A549 (cell line): Measurements from ENCODE around the gene DYNLT2. TPM values are rescaled to one million over a fixed set of nuclear protein-coding genes. Genes with fewer than 3 reads are reported as not detected.

Experiments used
- ATAC-seq, 2 experiments: fragments of 200-7000 bp in 1 of 2; fragments of >200 bp in 1 of 2; cut with Nextera tagmentation in 1 of 2; cut with Tn5 transposase in 1 of 2; 3 replicates each; pipeline versions ENCODE4 v1.8.0 to v1.9.1; 2018 to 2020; ENCODE audit warnings: mild to moderate bottlenecking in 1 of 2, moderate library complexity in 1 of 2
- CTCF ChIA-PET: fragments of 300-600 bp; sonication (Branson Sonifier 250); formaldehyde crosslinking; extraction: SDS; loops from one replicate; lab custom pipeline; 2021; ENCODE audit warnings: antibody characterized with exemption, inconsistent platforms; lab: Yijun Ruan, JAX
- POLR2A ChIA-PET: fragments of 350-600 bp; formaldehyde crosslinking; extraction: SDS; loops from one replicate; lab custom pipeline; 2021; ENCODE audit warnings: antibody characterized with exemption, inconsistent platforms; lab: Yijun Ruan, JAX
- DNase-seq, 2 experiments: peaks; one replicate each; pipeline versions ENCODE4 v3.0.0 to v3.0.0-alpha.2; 2011 to 2016; ENCODE audit warnings: low read depth in 1 of 2, low spot score in 1 of 2
- FAIRE-seq: peaks from 2 replicates; lab custom pipeline; 2011; peaks lifted over from hg19 to GRCh38; lab: Jason Lieb, UNC
- H3K27ac ChIP-seq, 2 experiments: fragments of >200 bp; sonication (Bioruptor Twin); formaldehyde crosslinking; 3 replicates each; pipeline ENCODE4 v1.5.1; 2016 to 2017
- H3K4me1 ChIP-seq: fragments of >200 bp; sonication (Bioruptor Twin); formaldehyde crosslinking; 3 replicates; pipeline ENCODE4 v1.6.1; 2016
- H3K4me2 ChIP-seq: fragments of >200 bp; sonication (Bioruptor Twin); formaldehyde crosslinking; 3 replicates; pipeline ENCODE4 v1.6.1; 2016
- H3K4me3 ChIP-seq: fragments of >200 bp; sonication (Bioruptor Twin); formaldehyde crosslinking; 3 replicates; pipeline ENCODE4 v1.5.1; 2016
- H3K9me3 ChIP-seq: fragments of >200 bp; sonication (Bioruptor Twin); formaldehyde crosslinking; 3 replicates; pipeline ENCODE4 v1.6.1; 2016
- CBX2 ChIP-seq: fragments of 200-600 bp; sonication (generic); IDR thresholded peaks from 2 replicates; pipeline ENCODE4 v1.6.1; 2016; ENCODE audit warnings: low read depth, mild to moderate bottlenecking, borderline replicate concordance
- CHD2 ChIP-seq: fragments of 150-350 bp; IDR thresholded peaks from 2 replicates; pipeline ENCODE4 v1.6.1; 2014; ENCODE audit warnings: low read length; ENCODE audit not compliant: partially characterized antibody
- CHD4 ChIP-seq: fragments of 200-600 bp; sonication (generic); IDR thresholded peaks from 2 replicates; pipeline ENCODE4 v1.6.1; 2016; ENCODE audit warnings: antibody characterized with exemption, mild to moderate bottlenecking, borderline replicate concordance
- FOSL2 ChIP-seq, 2 experiments: fragments of 450-650 bp in 1 of 2; fragments of >200 bp in 1 of 2; sonication (Bioruptor Twin) in 1 of 2; formaldehyde crosslinking; IDR thresholded peaks; 2 replicates each; pipeline versions ENCODE4 v1.5.0 to v1.6.1; 2016 to 2020; ENCODE audit warnings: mild to moderate bottlenecking in 1 of 2, moderate library complexity in 1 of 2
- HDAC2 ChIP-seq: fragments of 200-600 bp; sonication (generic); IDR thresholded peaks from 2 replicates; pipeline ENCODE4 v1.6.1; 2016
- HEYL ChIP-seq: fragments of 250-450 bp; sonication (Bioruptor Pico); IDR thresholded peaks from 2 replicates; pipeline ENCODE4 v1.8.0; 2021; ENCODE audit warnings: mild to moderate bottlenecking, moderate library complexity
- JUN ChIP-seq, 2 experiments: fragments of >200 bp; sonication (Bioruptor Twin); formaldehyde crosslinking; IDR thresholded peaks; 2 replicates in 1 of 2; 3 replicates in 1 of 2; pipeline ENCODE4 v1.6.1; 2016 to 2017
- MYC ChIP-seq: IDR thresholded peaks from 2 replicates; pipeline ENCODE4 v1.6.1; 2012; ENCODE audit warnings: mild to moderate bottlenecking, inconsistent platforms, low read length, improper control_type of control experiment, borderline replicate concordance
- NPAS2 ChIP-seq: fragments of 250-450 bp; sonication (Bioruptor Pico); IDR thresholded peaks from 2 replicates; pipeline ENCODE4 v1.8.0; 2022; ENCODE audit warnings: mild to moderate bottlenecking, moderate library complexity, borderline replicate concordance
- NR3C1 ChIP-seq: fragments of >200 bp; sonication (Bioruptor Twin); formaldehyde crosslinking; IDR thresholded peaks from 3 replicates; pipeline ENCODE4 v1.6.1; 2017
- RARB ChIP-seq: fragments of 250-450 bp; sonication (Bioruptor Pico); IDR thresholded peaks from 2 replicates; pipeline ENCODE4 v1.8.0; 2021; ENCODE audit warnings: mild to moderate bottlenecking, moderate library complexity
- RCOR1 ChIP-seq: fragments of 150-350 bp; IDR thresholded peaks from 2 replicates; pipeline ENCODE4 v1.6.1; 2014; ENCODE audit warnings: antibody characterized with exemption, low read length, low read depth
- RFX5 ChIP-seq: fragments of 450-650 bp; IDR thresholded peaks from 2 replicates; pipeline ENCODE4 v1.7.1; 2014; ENCODE audit warnings: antibody characterized with exemption, mild to moderate bottlenecking, moderate library complexity
- RNF2 ChIP-seq: fragments of 200-600 bp; sonication (generic); IDR thresholded peaks from 2 replicates; pipeline ENCODE4 v1.6.1; 2016; ENCODE audit warnings: low read depth, mild to moderate bottlenecking, antibody characterized with exemption, moderate library complexity, borderline replicate concordance
- SMC3 ChIP-seq: fragments of >200 bp; sonication (Bioruptor Twin); formaldehyde crosslinking; IDR thresholded peaks from 3 replicates; pipeline ENCODE4 v1.6.1; 2018; ENCODE audit warnings: inconsistent platforms
- SREBF2 ChIP-seq: fragments of 450-650 bp; IDR thresholded peaks from 2 replicates; pipeline ENCODE4 v1.6.1; 2014; ENCODE audit warnings: mild to moderate bottlenecking, moderate library complexity
- TP53 ChIP-seq: fragments of 250-450 bp; sonication (Bioruptor Pico); IDR thresholded peaks from 2 replicates; pipeline ENCODE4 v1.5.0; 2021; ENCODE audit warnings: mild to moderate bottlenecking, moderate library complexity
- ZFP36 ChIP-seq: fragments of 450-650 bp; IDR thresholded peaks from 2 replicates; pipeline ENCODE4 v1.6.1; 2014; ENCODE audit warnings: borderline replicate concordance; ENCODE audit not compliant: partially characterized antibody
- ZSCAN20 ChIP-seq: fragments of 250-450 bp; sonication (Bioruptor Pico); IDR thresholded peaks from 2 replicates; pipeline ENCODE4 v1.8.0; 2022; ENCODE audit warnings: mild to moderate bottlenecking, moderate library complexity
- WGBS: methylation state at CpG from one replicate; pipeline ENCODE4 v1.1.6; 2017; ENCODE audit errors: missing lambda C conversion rate; 5-methylcytosine and 5-hydroxymethylcytosine counted together
- polyA plus RNA-seq, 4 experiments: library from polyadenylated mRNA; depleted of rRNA in 3 of 4; stranded (reverse); fragments of >200 nt; fragmentation: RNase III in 1 of 4; extraction: RNeasy Plus Mini Kit Qiagen cat#74134 plus additional on column Dnase treatment in 1 of 4; gene quantifications; 2 replicates in 3 of 4; 3 replicates in 1 of 4; pipeline ENCODE4 v1.2.3, GENCODE V29; 2011 to 2017
- TF ChIP-seq, protein P1 (sequence below): fragments of >200 bp; sonication (Bioruptor Twin); formaldehyde crosslinking; IDR thresholded peaks from 2 replicates; pipeline ENCODE4 v1.6.1; 2016
- TF ChIP-seq, protein P2 (sequence below): fragments of 250-450 bp; sonication (Bioruptor Pico); IDR thresholded peaks from 2 replicates; pipeline ENCODE4 v1.5.0; 2020; ENCODE audit warnings: low read depth, mild to moderate bottlenecking, moderate library complexity
- TF ChIP-seq, protein P3 (sequence below): IDR thresholded peaks from 2 replicates; pipeline ENCODE4 v1.6.1; 2012
- TF ChIP-seq, protein P4 (sequence below): IDR thresholded peaks from 2 replicates; pipeline ENCODE4 v1.6.1; 2012; ENCODE audit warnings: low read depth, borderline replicate concordance
- TF ChIP-seq, protein P5 (sequence below): fragments of >200 bp; sonication (Bioruptor Twin); formaldehyde crosslinking; IDR thresholded peaks from 3 replicates; pipeline ENCODE4 v1.5.1; 2016

DYNLT2 gene
- polyA plus RNA-seq, 2 of the 4 experiments (the other 2 are of a cell fraction), result 1.1 to 2.0 TPM

DNA sequence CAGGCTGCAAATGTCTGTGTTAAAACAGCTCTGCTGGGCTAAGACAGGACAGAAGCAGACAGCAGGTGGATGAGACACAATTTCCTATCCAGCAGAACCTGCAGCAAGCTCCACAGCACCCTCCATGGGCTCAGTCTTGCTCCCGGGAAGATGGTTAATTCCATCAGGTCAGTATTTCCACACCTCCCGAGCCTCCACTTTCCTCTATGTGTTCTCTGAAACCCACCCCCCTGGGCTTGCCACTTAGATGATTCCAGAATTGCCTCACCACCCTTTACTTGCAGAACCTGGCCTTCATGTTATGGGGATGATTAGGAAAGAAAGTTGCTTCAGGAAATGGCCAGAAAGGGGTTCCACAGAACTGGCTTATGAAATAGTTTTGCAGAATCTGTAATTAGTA is 43.8 kb upstream of the DYNLT2 start:
- CTCF ChIA-PET, result interaction anchor here (3.4 kb wide), 1 partner anchor 735 kb away, joined by 9 read pairs; no protein-coding TSS in a partner anchor
- TF ChIP-seq NR3C1, result no peak
- TF ChIP-seq HDAC2, result no peak
- no peak for TF ChIP-seq ZSCAN20 (CRISPR knock-in tag)
- TF ChIP-seq, protein P1, sequence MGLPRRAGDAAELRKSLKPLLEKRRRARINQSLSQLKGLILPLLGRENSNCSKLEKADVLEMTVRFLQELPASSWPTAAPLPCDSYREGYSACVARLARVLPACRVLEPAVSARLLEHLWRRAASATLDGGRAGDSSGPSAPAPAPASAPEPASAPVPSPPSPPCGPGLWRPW, result no peak
- TF ChIP-seq, protein P2, sequence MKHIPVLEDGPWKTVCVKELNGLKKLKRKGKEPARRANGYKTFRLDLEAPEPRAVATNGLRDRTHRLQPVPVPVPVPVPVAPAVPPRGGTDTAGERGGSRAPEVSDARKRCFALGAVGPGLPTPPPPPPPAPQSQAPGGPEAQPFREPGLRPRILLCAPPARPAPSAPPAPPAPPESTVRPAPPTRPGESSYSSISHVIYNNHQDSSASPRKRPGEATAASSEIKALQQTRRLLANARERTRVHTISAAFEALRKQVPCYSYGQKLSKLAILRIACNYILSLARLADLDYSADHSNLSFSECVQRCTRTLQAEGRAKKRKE (CRISPR knock-in tag), result no peak
- no peak for TF ChIP-seq NPAS2
- TF ChIP-seq MYC, result no peak
- TF ChIP-seq, protein P3, sequence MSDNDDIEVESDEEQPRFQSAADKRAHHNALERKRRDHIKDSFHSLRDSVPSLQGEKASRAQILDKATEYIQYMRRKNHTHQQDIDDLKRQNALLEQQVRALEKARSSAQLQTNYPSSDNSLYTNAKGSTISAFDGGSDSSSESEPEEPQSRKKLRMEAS, result no peak
- TF ChIP-seq, protein P4, sequence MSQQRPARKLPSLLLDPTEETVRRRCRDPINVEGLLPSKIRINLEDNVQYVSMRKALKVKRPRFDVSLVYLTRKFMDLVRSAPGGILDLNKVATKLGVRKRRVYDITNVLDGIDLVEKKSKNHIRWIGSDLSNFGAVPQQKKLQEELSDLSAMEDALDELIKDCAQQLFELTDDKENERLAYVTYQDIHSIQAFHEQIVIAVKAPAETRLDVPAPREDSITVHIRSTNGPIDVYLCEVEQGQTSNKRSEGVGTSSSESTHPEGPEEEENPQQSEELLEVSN, result no peak
- no peak for TF ChIP-seq RCOR1
- no peak for TF ChIP-seq TP53 (CRISPR knock-in tag)
- TF ChIP-seq CHD2, result no peak
- TF ChIP-seq, protein P5, sequence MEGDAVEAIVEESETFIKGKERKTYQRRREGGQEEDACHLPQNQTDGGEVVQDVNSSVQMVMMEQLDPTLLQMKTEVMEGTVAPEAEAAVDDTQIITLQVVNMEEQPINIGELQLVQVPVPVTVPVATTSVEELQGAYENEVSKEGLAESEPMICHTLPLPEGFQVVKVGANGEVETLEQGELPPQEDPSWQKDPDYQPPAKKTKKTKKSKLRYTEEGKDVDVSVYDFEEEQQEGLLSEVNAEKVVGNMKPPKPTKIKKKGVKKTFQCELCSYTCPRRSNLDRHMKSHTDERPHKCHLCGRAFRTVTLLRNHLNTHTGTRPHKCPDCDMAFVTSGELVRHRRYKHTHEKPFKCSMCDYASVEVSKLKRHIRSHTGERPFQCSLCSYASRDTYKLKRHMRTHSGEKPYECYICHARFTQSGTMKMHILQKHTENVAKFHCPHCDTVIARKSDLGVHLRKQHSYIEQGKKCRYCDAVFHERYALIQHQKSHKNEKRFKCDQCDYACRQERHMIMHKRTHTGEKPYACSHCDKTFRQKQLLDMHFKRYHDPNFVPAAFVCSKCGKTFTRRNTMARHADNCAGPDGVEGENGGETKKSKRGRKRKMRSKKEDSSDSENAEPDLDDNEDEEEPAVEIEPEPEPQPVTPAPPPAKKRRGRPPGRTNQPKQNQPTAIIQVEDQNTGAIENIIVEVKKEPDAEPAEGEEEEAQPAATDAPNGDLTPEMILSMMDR, result no peak
- no peak for TF ChIP-seq RARB
- TF ChIP-seq HEYL (CRISPR knock-in tag), result no peak
- TF ChIP-seq RFX5, result no peak
- no peak for TF ChIP-seq SMC3
- no peak for TF ChIP-seq ZFP36
- TF ChIP-seq, all 56 proteins: peak for 0
- no peak for FAIRE-seq
- ATAC-seq, result no peak
- Histone ChIP-seq H3K4me1 (peaks cover 14% of the 10 kb centered on the region), H3K27ac (no peak overlapping the region), H3K9me3 (no peaks in the 10 kb centered on the region), H3K4me2 (no peak overlapping the region), H3K4me3 (no peak overlapping the region)
- POLR2A ChIA-PET, result no interaction called here
- WGBS, result 44% methylated on average over 2 of the region's 2 CpGs
- no peak for DNase-seq

DNA sequence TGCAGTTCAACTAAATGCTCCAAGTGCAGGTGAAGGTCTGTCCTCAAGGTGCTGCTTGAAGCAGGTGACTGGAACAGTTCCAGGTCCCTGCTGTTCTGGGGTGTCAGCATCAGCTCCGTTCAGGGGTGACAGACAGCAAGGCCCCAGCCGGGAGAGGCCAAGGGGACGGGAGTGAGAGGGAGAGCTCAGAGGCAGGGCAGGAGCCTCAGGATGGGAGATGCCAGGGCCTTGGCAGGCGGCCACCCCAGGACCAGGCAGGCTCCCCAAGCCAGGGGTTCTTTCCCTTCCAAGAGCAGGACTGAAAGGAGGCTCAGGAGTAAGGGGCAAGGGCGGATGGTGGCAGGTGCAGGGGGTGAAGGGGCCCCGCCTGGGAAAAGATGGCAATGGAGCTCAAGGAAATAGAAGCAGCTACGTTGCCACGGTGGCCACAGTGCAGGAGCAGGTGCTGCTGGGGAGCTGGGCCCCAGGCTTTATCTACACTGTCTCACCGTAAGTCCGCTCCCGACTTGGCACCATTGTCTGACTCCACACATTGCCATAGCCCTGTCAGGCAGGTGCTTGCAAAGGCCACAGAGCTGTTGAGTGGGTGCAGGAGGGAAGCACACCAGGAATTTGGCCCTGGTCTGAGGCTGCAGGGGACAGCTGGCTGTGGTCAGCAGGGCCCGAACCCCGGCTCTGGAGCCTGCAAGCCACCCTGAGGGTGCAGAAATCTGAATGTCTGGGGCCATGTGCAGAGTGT is 43.1 kb upstream of the DYNLT2 start:
- FAIRE-seq (no peak), DNase-seq (no peak), ATAC-seq (no peak)
- Histone ChIP-seq H3K27ac (no peak overlapping the region), H3K9me3 (no peaks in the 10 kb centered on the region), H3K4me2 (no peak overlapping the region), H3K4me3 (no peak overlapping the region), H3K4me1 (peaks cover 10% of the 10 kb centered on the region)
- TF ChIP-seq CHD2, result no peak
- no peak for TF ChIP-seq JUN (IDR thresholded peaks at IDR 0.05)
- TF ChIP-seq, protein P5, result no peak
- TF ChIP-seq RCOR1, result no peak
- TF ChIP-seq TP53 (CRISPR knock-in tag), result no peak
- no peak for TF ChIP-seq CHD4
- no peak for TF ChIP-seq SREBF2
- no peak for TF ChIP-seq FOSL2 (IDR thresholded peaks at IDR 0.05)
- TF ChIP-seq FOSL2 (CRISPR knock-in tag; IDR thresholded peaks at IDR 0.05), result no peak
- TF ChIP-seq RNF2, result no peak
- no peak for TF ChIP-seq HDAC2
- TF ChIP-seq, protein P2 (CRISPR knock-in tag), result no peak
- no peak for TF ChIP-seq CBX2
- POLR2A ChIA-PET, result no interaction called here
- WGBS, result 78% methylated on average over 10 of the region's 13 CpGs
- CTCF ChIA-PET, result interaction anchor here (0.8 to 3.4 kb wide), 4 partner anchors 9 to 838 kb away, joined by 3 to 9 read pairs (median 6); no protein-coding TSS in a partner anchor
